ENCODE measurements around the gene SH3BP2.

Gene SH3BP2

DNA sequence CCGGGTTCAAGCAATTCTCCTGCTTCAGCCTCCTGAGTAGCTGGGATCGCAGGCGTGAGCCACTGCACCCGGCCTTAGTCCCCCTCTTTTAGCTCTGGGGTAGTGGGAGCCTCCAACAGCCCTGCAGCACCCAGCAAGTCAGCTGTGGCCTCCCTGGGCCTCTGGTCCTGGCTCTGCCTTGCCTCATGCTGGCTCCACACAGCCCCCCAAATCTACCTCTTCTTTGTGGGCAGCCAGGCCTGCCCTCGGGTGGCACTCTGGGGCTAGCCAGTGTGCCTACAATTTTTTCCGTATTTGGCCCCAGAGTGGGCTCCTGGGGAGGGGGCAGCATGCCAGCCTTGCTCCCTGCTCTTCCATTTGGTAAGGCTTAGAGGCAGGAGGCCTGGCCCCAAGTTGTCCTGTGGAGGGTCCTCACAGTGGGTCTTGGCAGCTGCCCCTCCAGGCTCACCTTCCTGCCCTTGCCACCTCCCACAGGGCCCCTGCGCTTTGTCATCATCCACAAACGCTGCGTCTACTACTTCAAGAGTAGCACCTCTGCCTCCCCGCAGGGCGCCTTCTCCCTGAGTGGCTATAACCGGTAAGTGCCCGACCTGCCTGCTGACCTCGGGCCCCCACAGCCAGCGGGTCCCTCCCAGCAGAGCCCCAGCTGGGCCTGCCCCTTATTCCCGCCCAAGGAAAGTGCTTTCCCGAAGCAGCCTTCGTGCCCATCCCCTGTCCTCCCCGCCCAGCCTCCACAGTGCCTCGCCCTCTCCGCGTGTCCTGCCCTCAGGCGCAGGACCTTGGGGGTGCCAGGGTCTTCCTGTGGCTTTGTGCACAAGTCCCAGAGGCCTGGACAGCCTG lies 29.8 kb downstream of the SH3BP2 start:
- no peak for DNase-seq

DNA sequence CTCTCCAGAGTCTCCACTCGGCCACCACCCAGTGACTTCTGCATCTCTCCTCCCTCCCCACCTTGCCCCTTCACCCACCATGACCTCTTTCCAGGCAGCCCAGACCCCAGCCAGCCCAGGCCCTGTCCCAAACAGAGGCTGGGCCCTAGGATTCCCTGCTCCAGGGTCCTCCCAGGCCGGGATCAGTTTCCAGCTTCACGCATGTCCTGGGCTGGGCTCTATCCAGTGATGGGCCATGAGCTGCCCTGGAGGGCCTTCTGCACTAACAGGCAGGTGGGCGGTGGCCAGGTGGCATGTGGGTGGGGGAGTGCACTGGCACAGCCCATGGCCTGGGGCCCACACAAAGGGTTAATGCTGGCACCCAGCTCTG lies 30.4 kb downstream of the SH3BP2 start:
- no peak for DNase-seq

DNA sequence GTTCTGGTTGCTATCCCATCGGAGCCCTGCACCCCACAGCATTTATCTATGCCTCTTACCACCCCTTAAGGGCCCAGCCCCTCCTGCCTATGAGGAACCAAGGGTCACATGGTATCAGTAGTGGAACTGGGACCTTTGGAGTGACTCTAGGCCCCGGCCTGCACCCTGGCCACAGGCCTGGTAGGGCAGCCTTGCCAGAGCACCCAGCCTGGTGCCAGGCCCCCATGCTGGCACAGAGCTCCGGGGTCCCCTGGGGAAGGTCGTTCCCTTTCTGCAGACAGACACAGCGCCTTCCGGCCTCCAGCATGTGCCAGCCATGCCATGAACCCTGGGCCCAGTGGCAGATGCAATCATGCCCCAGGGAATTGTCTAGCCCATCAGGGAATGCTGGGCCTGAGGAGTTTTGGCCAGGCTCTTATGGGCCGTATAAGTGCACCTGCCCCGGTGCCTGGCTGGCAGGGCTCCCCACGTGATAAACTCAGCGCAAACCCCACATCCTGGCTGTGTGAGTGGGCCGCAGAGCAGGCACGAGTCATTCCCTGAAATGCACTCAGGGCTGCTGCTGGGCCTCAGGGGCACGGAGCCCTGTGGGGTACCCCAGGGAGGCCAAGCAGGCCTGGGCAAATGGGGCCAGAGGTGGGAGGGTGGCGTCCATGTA lies 30.9 kb downstream of the SH3BP2 start:
- DNase-seq: no peak

DNA sequence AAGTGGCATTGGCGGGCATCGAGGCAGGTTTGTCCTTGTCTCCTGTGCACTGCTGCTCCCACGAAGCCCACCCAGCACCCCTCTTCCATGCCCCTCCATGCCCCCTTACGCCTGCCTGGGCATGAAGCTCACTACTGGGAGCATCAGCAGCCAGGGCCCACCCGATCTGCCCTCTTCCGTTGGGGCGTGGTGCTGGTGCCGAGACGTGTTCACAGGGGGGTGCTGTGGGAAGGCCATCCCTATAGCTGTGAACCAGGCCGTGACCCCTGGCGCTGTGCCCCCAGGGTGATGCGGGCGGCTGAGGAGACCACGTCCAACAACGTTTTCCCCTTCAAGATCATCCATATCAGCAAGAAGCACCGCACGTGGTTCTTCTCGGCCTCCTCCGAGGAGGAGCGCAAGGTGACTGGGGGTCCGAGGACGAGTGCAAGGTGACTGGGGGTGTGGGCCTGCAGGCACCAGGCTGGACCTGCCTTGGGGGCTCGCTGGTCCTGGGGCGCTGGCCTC lies 31.5 kb downstream of the SH3BP2 start:
- DNase-seq: no peak

DNA sequence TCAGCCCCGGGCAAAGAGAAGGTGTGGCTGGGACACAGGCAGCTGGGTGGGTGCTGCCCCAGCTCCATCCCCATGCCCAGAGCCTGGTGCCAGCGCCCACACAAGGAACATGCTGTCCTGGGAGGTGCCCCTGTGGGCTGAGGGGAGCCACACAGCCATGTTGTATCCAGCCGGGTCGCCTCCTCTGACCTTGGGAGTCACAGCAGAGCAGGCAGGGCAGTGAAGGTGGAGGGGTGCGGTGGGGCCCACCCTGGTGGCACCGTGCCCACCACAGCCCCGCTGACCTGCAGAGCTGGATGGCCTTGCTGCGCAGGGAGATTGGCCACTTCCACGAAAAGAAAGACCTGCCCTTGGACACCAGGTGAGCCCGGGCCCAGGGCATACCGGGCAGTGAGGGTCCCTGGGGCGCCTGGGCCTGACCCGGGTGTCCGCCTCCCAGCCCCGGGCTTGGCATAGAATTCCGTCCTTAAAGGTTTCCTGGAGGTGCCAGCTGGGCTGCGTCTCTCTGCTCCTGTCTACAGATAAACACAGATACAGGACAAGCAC lies 32.0 kb downstream of the SH3BP2 start:
- no peak for DNase-seq

DNA sequence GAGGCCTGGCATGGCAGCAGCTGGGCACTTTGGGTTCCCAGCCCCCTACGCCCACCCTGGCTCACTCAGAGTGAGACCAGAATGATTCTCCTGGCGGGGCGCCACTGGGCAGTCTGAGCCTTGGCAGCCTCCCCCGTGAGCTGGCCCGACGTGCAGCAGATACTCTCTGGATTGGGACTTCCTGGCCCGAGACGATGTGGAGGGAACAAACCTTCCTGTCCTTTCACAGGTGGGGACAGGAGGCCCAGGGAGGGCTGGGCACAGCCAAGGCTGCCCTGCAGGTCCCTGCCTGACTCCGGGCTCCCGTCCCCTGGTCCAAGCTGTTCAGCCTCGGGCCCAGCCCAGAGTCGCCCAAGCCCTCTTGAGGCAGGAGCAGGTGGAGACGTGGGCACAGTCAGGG lies 32.9 kb downstream of the SH3BP2 start:
- no peak for DNase-seq

DNA sequence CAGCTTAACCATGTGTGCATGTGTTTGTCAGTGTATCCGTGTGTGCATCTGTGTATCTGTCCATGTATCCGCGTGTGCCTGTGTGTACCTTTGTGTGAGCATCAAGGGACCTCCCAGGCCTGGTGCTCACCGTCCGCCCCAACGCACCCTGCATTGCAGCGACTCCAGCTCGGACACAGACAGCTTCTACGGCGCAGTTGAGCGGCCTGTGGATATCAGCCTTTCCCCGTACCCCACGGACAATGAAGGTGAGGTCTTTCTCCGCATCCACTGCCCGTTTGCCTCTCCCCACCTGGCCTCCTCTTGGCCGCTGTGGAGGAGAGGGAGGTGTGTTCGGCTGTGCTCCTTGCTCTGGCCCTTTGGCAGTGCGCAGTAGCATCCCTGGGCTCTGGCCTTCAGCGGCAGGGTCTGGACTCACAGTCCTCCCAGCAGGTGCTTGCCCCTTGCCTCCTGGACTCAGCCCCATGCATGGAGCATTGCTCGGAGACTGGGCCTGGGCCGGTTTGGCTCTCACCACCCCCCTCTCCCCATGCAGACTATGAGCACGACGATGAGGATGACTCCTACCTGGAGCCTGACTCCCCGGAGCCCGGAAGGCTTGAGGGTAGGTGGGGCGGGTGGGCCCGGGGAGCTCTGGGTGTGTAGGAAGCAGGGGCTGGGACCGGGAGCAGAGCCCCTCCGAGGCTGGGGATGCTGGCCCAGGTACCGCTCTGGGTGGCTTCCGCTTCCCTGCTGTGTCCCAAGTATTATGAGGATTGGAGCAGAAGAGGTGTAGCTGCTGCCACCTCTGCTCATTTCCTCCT lies 34.4 kb downstream of the SH3BP2 start:
- no peak for DNase-seq

DNA sequence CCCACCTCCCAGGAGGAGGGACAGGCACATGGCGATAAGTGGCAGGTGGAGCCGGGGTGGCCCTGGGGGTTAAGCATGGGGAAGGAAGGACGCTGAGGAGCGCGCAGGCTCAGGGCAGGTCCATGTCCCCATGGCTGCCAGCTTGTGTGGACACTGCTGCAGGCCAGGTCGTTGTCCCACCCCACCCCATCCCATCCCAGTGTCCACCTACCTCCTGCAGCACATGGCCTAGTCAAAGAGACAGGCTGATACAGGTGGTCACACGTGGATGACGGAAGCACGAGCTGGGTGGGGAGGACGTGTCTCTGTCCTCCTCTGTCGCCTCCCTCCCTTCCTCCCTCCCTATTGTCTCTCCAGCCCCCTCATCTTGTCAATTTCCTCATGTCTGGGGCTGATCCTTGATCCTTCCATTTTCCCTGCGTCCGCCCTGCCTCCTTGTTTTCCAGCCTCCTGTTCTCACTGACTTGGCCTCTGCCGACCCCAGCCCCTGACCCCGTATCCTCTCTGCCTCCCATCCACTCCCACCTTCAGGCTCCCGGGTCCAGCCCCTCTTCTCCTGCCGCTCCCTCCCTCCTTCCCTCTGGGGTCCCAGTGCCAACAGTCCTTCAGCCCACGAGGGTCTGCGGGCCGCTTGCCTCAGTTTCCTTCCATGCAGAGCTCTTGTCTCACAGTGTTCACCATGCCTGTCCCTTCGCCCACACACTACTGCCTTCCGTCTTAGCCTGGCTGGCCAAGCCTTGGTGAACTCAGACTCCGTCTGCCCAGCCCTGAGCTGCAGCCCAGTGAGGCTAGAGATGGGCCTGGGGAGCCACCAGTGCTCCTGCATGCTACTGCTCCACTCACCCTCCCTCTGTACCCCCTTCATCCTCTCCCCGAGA lies 35.2 kb downstream of the SH3BP2 start:
- DNase-seq: no peak

DNA sequence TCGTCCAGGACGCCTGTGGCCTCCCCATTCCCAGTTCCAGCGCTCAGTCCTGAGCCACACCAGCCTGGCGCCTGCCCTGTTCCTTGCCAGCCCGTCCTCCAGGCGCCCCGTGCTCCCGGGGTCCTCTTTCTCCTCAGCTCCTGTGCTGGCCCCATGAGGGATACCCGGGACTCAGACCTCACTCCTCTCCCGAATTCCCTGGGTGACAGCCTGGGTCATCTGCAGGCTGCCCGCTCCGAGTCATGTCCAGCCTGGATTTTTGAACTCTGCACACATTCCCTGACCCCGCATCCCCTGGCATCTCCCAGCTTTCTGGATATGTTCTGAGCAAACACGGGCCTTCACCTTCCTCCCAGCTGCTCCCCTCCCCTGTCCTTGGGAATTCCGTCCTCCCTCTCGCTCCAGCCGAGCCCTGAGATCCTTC lies 35.9 kb downstream of the SH3BP2 start:
- no peak for DNase-seq

DNA sequence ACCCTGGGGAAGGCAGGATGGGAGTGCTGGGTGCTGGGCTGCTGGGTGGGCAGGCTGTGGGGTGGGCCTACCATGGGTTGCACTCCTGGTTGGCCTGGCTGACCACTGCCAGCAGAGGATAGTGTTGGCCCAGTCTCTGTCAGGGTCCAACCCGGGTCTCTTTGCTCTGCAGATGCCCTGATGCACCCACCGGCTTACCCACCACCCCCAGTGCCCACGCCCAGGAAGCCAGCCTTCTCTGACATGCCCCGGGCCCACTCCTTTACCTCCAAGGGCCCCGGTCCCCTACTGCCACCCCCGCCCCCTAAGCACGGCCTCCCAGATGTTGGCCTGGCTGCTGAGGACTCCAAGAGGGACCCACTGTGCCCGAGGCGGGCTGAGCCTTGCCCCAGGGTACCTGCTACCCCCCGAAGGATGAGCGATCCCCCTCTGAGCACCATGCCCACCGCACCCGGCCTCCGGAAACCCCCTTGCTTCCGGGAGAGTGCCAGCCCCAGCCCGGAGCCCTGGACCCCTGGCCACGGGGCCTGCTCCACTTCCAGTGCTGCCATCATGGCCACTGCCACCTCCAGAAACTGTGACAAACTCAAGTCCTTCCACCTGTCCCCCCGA lies 36.5 kb downstream of the SH3BP2 start:
- DNase-seq: no peak

DNA sequence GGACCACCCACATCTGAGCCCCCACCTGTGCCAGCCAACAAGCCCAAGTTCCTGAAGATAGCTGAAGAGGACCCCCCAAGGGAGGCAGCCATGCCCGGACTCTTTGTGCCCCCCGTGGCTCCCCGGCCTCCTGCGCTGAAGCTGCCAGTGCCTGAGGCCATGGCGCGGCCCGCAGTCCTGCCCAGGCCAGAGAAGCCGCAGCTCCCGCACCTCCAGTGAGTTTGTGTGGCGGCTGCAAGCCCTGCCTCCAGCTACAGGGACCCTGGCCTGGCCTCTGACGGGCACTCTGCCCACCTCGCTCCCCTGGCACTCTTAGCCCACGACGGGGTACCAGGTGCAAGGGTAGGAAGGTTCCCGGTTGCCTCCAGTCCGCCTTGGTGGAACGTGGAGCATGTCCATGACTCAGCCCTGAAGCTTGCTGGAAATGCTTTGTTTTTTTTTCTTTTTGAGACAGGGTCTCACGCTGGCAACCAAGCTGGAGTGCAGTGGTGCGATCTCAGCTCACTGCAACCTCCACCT lies 37.1 kb downstream of the SH3BP2 start:
- no peak for DNase-seq

DNA sequence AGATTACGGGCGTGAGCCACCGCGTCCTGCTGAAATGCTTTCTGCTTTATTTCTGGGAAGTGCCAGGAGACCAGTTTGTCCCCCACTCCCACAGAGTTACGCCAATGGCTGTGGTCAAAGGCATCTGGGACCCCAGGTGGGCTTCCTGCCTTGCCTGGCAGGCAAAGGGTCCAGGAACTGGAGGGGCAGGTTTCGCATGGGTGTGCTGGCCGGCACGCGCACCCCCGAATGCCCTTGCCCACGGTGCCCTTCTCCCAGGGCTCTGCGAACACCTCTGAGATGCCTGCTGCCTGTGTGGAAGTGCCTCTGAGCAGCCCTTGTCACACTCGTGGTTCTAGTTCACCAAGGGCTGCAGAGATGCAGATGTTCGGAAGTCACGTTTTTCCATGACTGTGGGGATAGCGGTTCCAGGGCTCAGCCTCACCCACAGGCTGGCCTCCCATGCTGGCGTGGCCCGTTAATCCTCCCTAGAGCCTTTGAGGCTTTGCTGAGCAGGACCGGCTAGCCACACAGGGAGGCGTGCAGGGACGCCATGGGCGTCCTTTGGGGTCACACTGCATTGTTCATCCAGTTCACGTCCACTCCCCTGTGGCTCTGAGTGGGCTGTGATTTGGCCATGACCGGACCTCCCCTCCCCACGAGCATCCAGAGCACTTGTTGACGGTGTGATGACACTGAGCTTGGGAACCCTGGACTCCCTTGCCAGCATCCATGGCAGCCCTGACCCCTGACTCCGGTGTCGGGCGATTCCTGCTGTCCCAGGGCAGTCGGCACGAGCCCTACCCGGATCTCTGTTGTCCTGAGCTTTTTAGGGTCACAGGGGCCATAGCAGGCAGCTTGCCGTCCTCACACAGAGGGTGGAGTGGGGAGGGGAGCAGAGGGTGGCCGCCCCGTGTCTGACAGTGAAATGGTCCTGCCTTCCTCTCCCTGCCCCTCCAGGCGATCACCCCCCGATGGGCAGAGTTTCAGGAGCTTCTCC lies 38.0 kb downstream of the SH3BP2 start:
- DNase-seq: no peak

DNA sequence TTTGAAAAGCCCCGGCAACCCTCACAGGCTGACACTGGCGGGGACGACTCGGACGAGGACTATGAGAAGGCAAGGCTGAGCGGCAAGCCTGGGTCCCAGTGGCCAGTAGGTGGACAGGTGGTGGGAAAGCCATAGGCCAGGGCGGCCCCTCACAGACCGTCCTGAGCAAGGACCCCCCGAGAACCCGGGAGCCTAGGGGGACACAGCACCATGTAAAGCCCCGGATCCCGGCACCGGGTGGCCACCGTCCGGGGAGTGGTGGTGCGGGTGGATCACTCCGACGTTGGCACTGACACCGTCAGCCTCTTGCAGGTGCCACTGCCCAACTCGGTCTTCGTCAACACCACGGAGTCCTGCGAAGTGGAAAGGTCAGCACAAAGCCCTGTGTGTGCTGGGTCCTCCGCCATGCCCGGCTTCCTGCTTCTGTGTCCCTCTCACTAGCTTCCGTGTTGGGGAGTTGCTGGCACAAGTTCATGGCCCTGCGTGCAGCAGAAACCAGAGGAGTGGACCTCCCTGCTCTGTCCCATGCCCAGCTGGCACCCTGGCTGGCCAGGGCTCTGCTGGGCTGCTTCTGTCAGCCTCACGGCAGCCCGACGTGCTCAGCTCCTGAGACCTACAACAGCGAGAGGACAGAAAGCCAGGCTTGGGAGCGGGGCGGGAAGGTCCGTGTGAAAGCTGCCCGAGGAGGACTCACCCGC lies 38.9 kb downstream of the SH3BP2 start:
- DNase-seq: no peak

DNA sequence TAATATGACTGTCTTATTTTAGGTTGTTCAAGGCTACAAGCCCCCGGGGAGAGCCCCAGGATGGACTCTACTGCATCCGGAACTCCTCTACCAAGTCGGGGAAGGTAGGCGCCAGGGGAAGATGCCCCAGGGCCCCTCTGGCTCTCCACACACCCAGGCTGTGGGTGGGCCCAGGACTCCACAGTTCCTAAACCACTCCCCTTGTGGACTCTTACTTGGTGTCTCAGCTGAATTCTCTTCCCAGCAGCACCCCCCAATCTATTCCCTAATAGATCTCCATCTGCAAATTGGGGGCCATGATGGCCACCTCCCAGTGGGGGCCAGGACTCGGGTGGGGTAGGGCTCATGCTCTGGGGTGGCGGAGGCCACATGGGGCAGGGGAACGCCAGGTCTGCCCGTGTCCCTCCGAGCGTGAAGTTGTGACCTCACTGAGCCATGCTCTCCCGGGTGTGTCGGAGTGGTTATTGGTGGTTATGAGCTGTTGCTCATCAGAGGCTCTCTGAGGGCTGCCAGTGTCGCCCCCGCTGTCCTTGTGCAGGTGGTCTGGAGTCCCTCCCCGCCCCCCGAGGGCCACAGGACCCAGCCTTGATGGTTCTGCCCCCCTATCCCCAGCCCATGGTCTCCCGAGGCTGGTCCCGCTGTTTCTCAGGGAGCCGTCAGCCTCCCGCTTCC lies 39.6 kb downstream of the SH3BP2 start:
- DNase-seq: no peak

DNA sequence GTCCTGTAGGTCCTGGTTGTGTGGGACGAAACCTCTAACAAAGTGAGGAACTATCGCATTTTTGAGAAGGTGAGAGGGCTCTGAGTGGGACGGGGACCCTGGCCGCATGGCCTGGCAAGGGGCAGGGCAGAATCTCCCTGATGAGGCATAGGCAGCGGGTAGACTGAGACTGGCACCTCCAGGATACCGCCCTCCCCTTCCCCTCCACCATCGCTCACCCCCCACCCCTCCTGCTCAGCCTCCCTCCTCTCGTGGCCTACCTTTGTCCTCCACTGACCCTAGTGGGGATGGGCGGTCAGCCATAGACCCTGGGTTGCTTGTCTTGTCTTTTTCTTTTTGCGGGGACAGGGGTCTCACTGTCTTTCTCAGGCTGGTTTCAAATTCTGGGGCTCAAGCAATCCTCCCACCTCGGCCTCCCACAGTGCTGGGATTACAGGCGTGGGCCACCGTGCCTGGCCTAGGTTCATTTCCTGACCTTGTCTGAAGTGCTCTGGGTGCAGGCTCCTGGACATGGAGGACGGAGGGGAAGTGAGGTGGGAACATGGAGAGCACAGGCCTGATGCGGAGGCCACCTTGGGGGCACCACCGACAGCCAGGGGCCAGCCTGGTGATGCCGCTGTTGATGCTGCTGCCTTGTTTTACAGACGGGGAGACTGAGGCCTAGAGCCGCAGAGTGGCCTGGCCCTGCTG lies 40.2 kb downstream of the SH3BP2 start:
- no peak for DNase-seq

DNA sequence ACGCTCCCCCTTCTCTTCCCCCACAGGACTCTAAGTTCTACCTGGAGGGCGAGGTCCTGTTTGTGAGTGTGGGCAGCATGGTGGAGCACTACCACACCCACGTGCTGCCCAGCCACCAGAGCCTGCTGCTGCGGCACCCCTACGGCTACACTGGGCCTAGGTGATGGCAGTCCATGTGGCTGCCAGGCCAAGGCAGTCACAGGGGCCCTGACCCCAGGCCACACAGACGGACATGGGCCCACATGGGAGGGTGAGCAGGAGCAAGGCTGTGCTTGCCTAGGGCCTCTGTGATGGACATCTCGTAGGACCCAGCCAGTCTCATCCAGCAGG lies 40.8 kb downstream of the SH3BP2 start:
- no peak for DNase-seq

DNA sequence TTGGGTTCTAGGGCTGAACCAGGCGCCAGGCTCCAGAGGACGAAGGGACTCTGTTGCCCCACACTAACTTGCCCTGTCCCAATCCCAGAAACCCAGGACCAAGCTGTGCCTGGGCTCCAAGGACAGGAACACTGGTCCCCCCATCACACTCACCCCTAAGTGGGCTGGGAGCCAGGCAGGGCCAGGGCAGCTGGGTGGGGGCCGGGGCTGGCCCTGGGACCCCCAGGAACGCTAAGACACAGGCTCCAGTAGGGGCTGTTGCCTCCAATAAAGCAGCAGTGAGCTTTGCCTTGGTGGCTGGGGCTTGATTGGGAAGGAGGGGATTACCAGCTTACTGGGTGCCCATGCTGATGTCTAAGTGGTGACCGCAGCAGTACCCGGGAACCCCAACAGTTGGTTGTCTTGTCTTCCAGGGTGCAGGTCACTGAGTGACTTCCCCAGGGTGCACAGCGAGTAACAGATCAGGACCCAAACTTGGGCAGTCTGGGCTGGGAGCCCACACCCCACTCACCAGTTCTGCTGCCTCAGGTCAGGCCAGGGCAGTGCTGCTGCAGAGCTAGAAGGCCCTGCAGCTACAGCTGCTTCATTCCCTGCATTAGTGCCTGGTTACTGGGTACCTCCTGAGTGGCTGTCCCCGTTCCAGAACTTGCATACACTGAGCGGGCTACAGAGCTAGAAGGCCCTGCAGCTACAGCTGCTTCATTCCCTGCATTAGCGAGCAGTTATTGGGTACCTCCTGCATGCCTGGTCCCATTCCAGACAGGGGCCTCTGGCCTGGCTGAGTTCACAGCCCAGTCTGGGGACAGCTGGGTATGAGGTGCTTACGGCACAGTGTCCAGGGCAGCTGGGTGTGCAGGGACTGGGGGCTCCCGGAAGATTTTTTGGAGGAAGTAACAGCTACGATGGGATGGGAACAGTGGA lies 41.4 kb downstream of the SH3BP2 start:
- no peak for DNase-seq
